ENCODE results near the gene LYSMD4. TPM values are rescaled to one million over a fixed set of nuclear protein-coding genes. Genes with fewer than 3 reads are reported as not detected.
"Not testable (repeated sequence)": the region's sequence is repeated elsewhere in the genome, so short reads cannot be mapped to it uniquely, and the experiment has no call there.

Gene LYSMD4
- polyA plus RNA-seq (2013), result 3.9 TPM

GRCh38 chr15:99733268-99734039 lies at the start of gene LYSMD4:
Gene LYSMD4, minus strand, starts transcription at chr15:99733437. Its CDS starts 1,438 bp downstream, at chr15:99731999.
- Histone ChIP-seq H3K27ac (ENCODE audit: insufficient read depth in 1 of 2, low read depth in 1 of 2, low read length in 2 of 2, poor library complexity in 1 of 2, severe bottlenecking in 2 of 2) (peak within 1 kb of the TSS in 1 of 2 experiments; percentile 70), H3K4me1 (ENCODE audit: control extremely low read depth in 1 of 4, control insufficient read depth in 4 of 4, insufficient read depth in 4 of 4, low read length in 3 of 4) (peaks cover 5 to 23% (median 14%) of the 10 kb centered on the region in 4 experiments), H3K4me3 (ENCODE audit: control insufficient read depth in 1 of 7, extremely low read depth in 1 of 7, insufficient read depth in 4 of 7, low read depth in 2 of 7, low read length in 6 of 7) (peak within 1 kb of the TSS; percentile 57 to 83 (median 78)), H3K9me3 (ENCODE audit: control extremely low read depth in 1 of 5, control insufficient read depth in 4 of 5, insufficient read depth in 2 of 5, low read depth in 1 of 5, low read length in 4 of 5) (no peaks in the 10 kb centered on the region), H3K27me3 (replicated peaks in 2 of 5; ENCODE audit: control insufficient read depth in 4 of 5, insufficient read depth in 5 of 5, low read length in 4 of 5) (peaks cover 0 to 4% (median 0%) of the 10 kb centered on the region in 5 experiments), H3K36me3 (ENCODE audit: control insufficient read depth in 4 of 4, insufficient read depth in 4 of 4, low read length in 3 of 4) (peaks cover 0 to 8% (median 1%) of the 10 kb centered on the region in 4 experiments)
- peak; percentile 94 to 97 (median 97) for DNase-seq
- POLR2A ChIA-PET, result no interaction called here
- CTCF ChIA-PET, result interaction anchor here (0.7 to 2.8 kb wide), 4 partner anchors 16 to 461 kb away, joined by 3 to 18 read pairs (median 6); no protein-coding TSS in a partner anchor
- WGBS (ENCODE audit: insufficient coverage), result 11% methylated on average over 61 of the region's 69 CpGs

- H3K27ac ChIP-seq (ENCODE audit: insufficient read depth in 1 of 2, low read depth in 1 of 2, low read length in 2 of 2, poor library complexity in 1 of 2, severe bottlenecking in 2 of 2); POLR2A ChIA-PET; H3K4me3 ChIP-seq (ENCODE audit: control insufficient read depth in 1 of 7, extremely low read depth in 1 of 7, insufficient read depth in 4 of 7, low read depth in 2 of 7, low read length in 6 of 7); H3K4me1 ChIP-seq (ENCODE audit: control extremely low read depth in 1 of 4, control insufficient read depth in 4 of 4, insufficient read depth in 4 of 4, low read length in 3 of 4); DNase-seq; H3K9me3 ChIP-seq (ENCODE audit: control extremely low read depth in 1 of 5, control insufficient read depth in 4 of 5, insufficient read depth in 2 of 5, low read depth in 1 of 5, low read length in 4 of 5); H3K36me3 ChIP-seq (ENCODE audit: control insufficient read depth in 4 of 4, insufficient read depth in 4 of 4, low read length in 3 of 4); CTCF ChIA-PET; H3K27me3 ChIP-seq (replicated peaks in 2 of 5; ENCODE audit: control insufficient read depth in 4 of 5, insufficient read depth in 5 of 5, low read length in 4 of 5): not testable (repeated sequence)
- no CpG with 5 or more reads among the region's 4 CpGs for WGBS (ENCODE audit: insufficient coverage)
These were observed 48.8 kb upstream of the LYSMD4 start for GRCh38 chr15:99782029-99782428.

- Histone ChIP-seq H3K9me3 (ENCODE audit: control extremely low read depth in 1 of 5, control insufficient read depth in 4 of 5, insufficient read depth in 2 of 5, low read depth in 1 of 5, low read length in 4 of 5) (no peaks in the 10 kb centered on the region), H3K27ac (ENCODE audit: insufficient read depth in 1 of 2, low read depth in 1 of 2, low read length in 2 of 2, poor library complexity in 1 of 2, severe bottlenecking in 2 of 2) (no peak overlapping the region), H3K4me3 (ENCODE audit: control insufficient read depth in 1 of 7, extremely low read depth in 1 of 7, insufficient read depth in 4 of 7, low read depth in 2 of 7, low read length in 6 of 7) (no peak overlapping the region), H3K27me3 (replicated peaks in 2 of 5; ENCODE audit: control insufficient read depth in 4 of 5, insufficient read depth in 5 of 5, low read length in 4 of 5) (no peaks in the 10 kb centered on the region), H3K4me1 (ENCODE audit: control extremely low read depth in 1 of 4, control insufficient read depth in 4 of 4, insufficient read depth in 4 of 4, low read length in 3 of 4) (no peaks in the 10 kb centered on the region), H3K36me3 (ENCODE audit: control insufficient read depth in 4 of 4, insufficient read depth in 4 of 4, low read length in 3 of 4) (no peaks in the 10 kb centered on the region)
- ChIA-PET CTCF (no interaction called here), POLR2A (no interaction called here)
- WGBS (ENCODE audit: insufficient coverage), result no CpG with 5 or more reads among the region's 1 CpG
- DNase-seq, result no peak
These were observed 43.9 kb upstream of the LYSMD4 start for GRCh38 chr15:99777144-99777543.

GRCh38 chr15:99764522-99764921 lies 31.3 kb upstream of the LYSMD4 start:
- Histone ChIP-seq H3K4me1 (ENCODE audit: control extremely low read depth in 1 of 4, control insufficient read depth in 4 of 4, insufficient read depth in 4 of 4, low read length in 3 of 4) (no peaks in the 10 kb centered on the region), H3K9me3 (ENCODE audit: control extremely low read depth in 1 of 5, control insufficient read depth in 4 of 5, insufficient read depth in 2 of 5, low read depth in 1 of 5, low read length in 4 of 5) (no peaks in the 10 kb centered on the region), H3K4me3 (ENCODE audit: control insufficient read depth in 1 of 7, extremely low read depth in 1 of 7, insufficient read depth in 4 of 7, low read depth in 2 of 7, low read length in 6 of 7) (no peak overlapping the region), H3K27ac (ENCODE audit: insufficient read depth in 1 of 2, low read depth in 1 of 2, low read length in 2 of 2, poor library complexity in 1 of 2, severe bottlenecking in 2 of 2) (no peak overlapping the region), H3K27me3 (replicated peaks in 2 of 5; ENCODE audit: control insufficient read depth in 4 of 5, insufficient read depth in 5 of 5, low read length in 4 of 5) (no peaks in the 10 kb centered on the region), H3K36me3 (ENCODE audit: control insufficient read depth in 4 of 4, insufficient read depth in 4 of 4, low read length in 3 of 4) (no peaks in the 10 kb centered on the region)
- CTCF ChIA-PET, result no interaction called here
- WGBS (ENCODE audit: insufficient coverage), result no CpG with 5 or more reads among the region's 3 CpGs
- no peak for DNase-seq
- POLR2A ChIA-PET, result no interaction called here

GRCh38 chr15:99763827-99764226 lies 30.6 kb upstream of the LYSMD4 start:
- ChIA-PET POLR2A (no interaction called here), CTCF (no interaction called here)
- Histone ChIP-seq H3K36me3 (ENCODE audit: control insufficient read depth in 4 of 4, insufficient read depth in 4 of 4, low read length in 3 of 4) (no peaks in the 10 kb centered on the region), H3K27me3 (replicated peaks in 2 of 5; ENCODE audit: control insufficient read depth in 4 of 5, insufficient read depth in 5 of 5, low read length in 4 of 5) (no peaks in the 10 kb centered on the region), H3K27ac (ENCODE audit: insufficient read depth in 1 of 2, low read depth in 1 of 2, low read length in 2 of 2, poor library complexity in 1 of 2, severe bottlenecking in 2 of 2) (no peak overlapping the region), H3K9me3 (ENCODE audit: control extremely low read depth in 1 of 5, control insufficient read depth in 4 of 5, insufficient read depth in 2 of 5, low read depth in 1 of 5, low read length in 4 of 5) (no peaks in the 10 kb centered on the region), H3K4me3 (ENCODE audit: control insufficient read depth in 1 of 7, extremely low read depth in 1 of 7, insufficient read depth in 4 of 7, low read depth in 2 of 7, low read length in 6 of 7) (no peak overlapping the region), H3K4me1 (ENCODE audit: control extremely low read depth in 1 of 4, control insufficient read depth in 4 of 4, insufficient read depth in 4 of 4, low read length in 3 of 4) (no peaks in the 10 kb centered on the region)
- WGBS (ENCODE audit: insufficient coverage), result no CpG with 5 or more reads among the region's 2 CpGs
- DNase-seq, result peak in 1 of 3 donors; percentile 4

GRCh38 chr15:99762288-99762687 lies 29.1 kb upstream of the LYSMD4 start:
- Histone ChIP-seq H3K27me3 (replicated peaks in 2 of 5; ENCODE audit: control insufficient read depth in 4 of 5, insufficient read depth in 5 of 5, low read length in 4 of 5) (no peaks in the 10 kb centered on the region), H3K36me3 (ENCODE audit: control insufficient read depth in 4 of 4, insufficient read depth in 4 of 4, low read length in 3 of 4) (no peaks in the 10 kb centered on the region), H3K27ac (ENCODE audit: insufficient read depth in 1 of 2, low read depth in 1 of 2, low read length in 2 of 2, poor library complexity in 1 of 2, severe bottlenecking in 2 of 2) (no peak overlapping the region), H3K9me3 (ENCODE audit: control extremely low read depth in 1 of 5, control insufficient read depth in 4 of 5, insufficient read depth in 2 of 5, low read depth in 1 of 5, low read length in 4 of 5) (no peaks in the 10 kb centered on the region), H3K4me3 (ENCODE audit: control insufficient read depth in 1 of 7, extremely low read depth in 1 of 7, insufficient read depth in 4 of 7, low read depth in 2 of 7, low read length in 6 of 7) (no peak overlapping the region), H3K4me1 (ENCODE audit: control extremely low read depth in 1 of 4, control insufficient read depth in 4 of 4, insufficient read depth in 4 of 4, low read length in 3 of 4) (no peaks in the 10 kb centered on the region)
- no peak for DNase-seq
- 100% methylated on average over 1 of the region's 1 CpG for WGBS (ENCODE audit: insufficient coverage)
- CTCF ChIA-PET, result interaction anchor here (1.1 kb wide), 1 partner anchor 8 kb away, joined by 3 read pairs; no protein-coding TSS in a partner anchor
- POLR2A ChIA-PET, result no interaction called here

GRCh38 chr15:99755692-99756409 lies 22.6 kb upstream of the LYSMD4 start:
- H3K4me1 ChIP-seq (ENCODE audit: control extremely low read depth in 1 of 4, control insufficient read depth in 4 of 4, insufficient read depth in 4 of 4, low read length in 3 of 4), result peaks cover 0 to 2% (median 1%) of the 10 kb centered on the region in 4 experiments
- no peaks in the 10 kb centered on the region for H3K36me3 ChIP-seq (ENCODE audit: control insufficient read depth in 4 of 4, insufficient read depth in 4 of 4, low read length in 3 of 4)
- H3K27me3 ChIP-seq (replicated peaks in 2 of 5; ENCODE audit: control insufficient read depth in 4 of 5, insufficient read depth in 5 of 5, low read length in 4 of 5), result no peaks in the 10 kb centered on the region
- no peak overlapping the region for H3K27ac ChIP-seq (ENCODE audit: insufficient read depth in 1 of 2, low read depth in 1 of 2, low read length in 2 of 2, poor library complexity in 1 of 2, severe bottlenecking in 2 of 2)
- 16% methylated on average over 3 of the region's 7 CpGs for WGBS (ENCODE audit: insufficient coverage)
- peak; percentile 57 to 74 (median 67) for DNase-seq
- POLR2A ChIA-PET, result no interaction called here
- no peak overlapping the region for H3K4me3 ChIP-seq (ENCODE audit: control insufficient read depth in 1 of 7, extremely low read depth in 1 of 7, insufficient read depth in 4 of 7, low read depth in 2 of 7, low read length in 6 of 7)
- CTCF ChIA-PET, result interaction anchor here (0.7 to 5.4 kb wide), 14 partner anchors 8 to 486 kb away, joined by 3 to 22 read pairs (median 4); partner anchors contain the start of gene LYSMD4
- no peaks in the 10 kb centered on the region for H3K9me3 ChIP-seq (ENCODE audit: control extremely low read depth in 1 of 5, control insufficient read depth in 4 of 5, insufficient read depth in 2 of 5, low read depth in 1 of 5, low read length in 4 of 5)
